Gastroesophageal sphincter (tissue), 4 donors: ENCODE data around the gene GABBR2. TPM values are rescaled to one million over a fixed set of nuclear protein-coding genes. Genes with fewer than 3 reads are reported as not detected.

Experiments
- ATAC-seq: fragments of 150-250 bp; one replicate; pipeline ENCODE4 v1.9.1; 2016; ENCODE audit warnings: mild to moderate bottlenecking, moderate library complexity
- H3K27ac ChIP-seq, 4 donors: fragments of 200-600 bp; sonication (generic) in 3 of 4; 1 replicate in 3 of 4; 2 replicates in 1 of 4; pipeline ENCODE4 v1.5.1; 2016 to 2019
- H3K27me3 ChIP-seq: fragments of 200-600 bp; sonication (generic); one replicate; pipeline ENCODE4 v1.5.1; 2019
- H3K36me3 ChIP-seq, 2 donors: fragments of 200-600 bp; sonication (generic); one replicate each; pipeline ENCODE4 v1.5.1; 2019; ENCODE audit warnings: control low read depth in 1 of 2
- H3K4me1 ChIP-seq, 3 donors: fragments of 200-600 bp; sonication (generic); 1 replicate in 2 of 3; 2 replicates in 1 of 3; pipeline ENCODE4 v1.5.1; 2016 to 2019; ENCODE audit warnings: control low read depth in 2 of 3
- H3K4me3 ChIP-seq, 2 donors: fragments of 200-600 bp; sonication (generic); one replicate each; pipeline ENCODE4 v1.5.1; 2019; ENCODE audit warnings: mild to moderate bottlenecking in 1 of 2, moderate library complexity in 1 of 2
- H3K9me3 ChIP-seq, 3 donors: fragments of 200-600 bp; sonication (generic); one replicate each; pipeline ENCODE4 v1.5.1; 2017 to 2019; ENCODE audit warnings: control low read depth in 2 of 3
- CTCF ChIP-seq, 4 experiments: fragments of 200-600 bp in 2 of 4; fragments of 450-650 bp in 2 of 4; sonication (generic) in 1 of 4; IDR thresholded peaks; one replicate each; pipeline ENCODE4 v1.5.1; 2017 to 2019; ENCODE audit warnings: antibody characterized with exemption in 4 of 4, mild to moderate bottlenecking in 2 of 4, moderate library complexity in 2 of 4
- EP300 ChIP-seq: sonication (generic); formaldehyde crosslinking; IDR thresholded peaks from one replicate; pipeline ENCODE4 v1.6.1; 2017; ENCODE audit warnings: antibody characterized with exemption, mild to moderate bottlenecking
- POLR2A ChIP-seq, 2 donors: fragments of 450-650 bp; IDR thresholded peaks; one replicate each; pipeline ENCODE4 v1.6.1; 2017; ENCODE audit warnings: antibody characterized with exemption in 2 of 2, mild to moderate bottlenecking in 2 of 2, moderate library complexity in 1 of 2
- POLR2AphosphoS5 ChIP-seq: sonication (generic); formaldehyde crosslinking; IDR thresholded peaks from one replicate; pipeline ENCODE4 v1.6.1; 2017; ENCODE audit warnings: antibody characterized with exemption
- WGBS, 2 donors: methylation state at CpG; one replicate each; pipeline ENCODE4 v1.1.5; 2018; ENCODE audit warnings: low coverage in 1 of 2; 5-methylcytosine and 5-hydroxymethylcytosine counted together
- total RNA-seq, 4 donors: library from RNA; depleted of rRNA; stranded (reverse); fragments of >200 nt; gene quantifications; one replicate each; pipeline ENCODE4 v1.1.0, GENCODE V29; 2016

GABBR2 gene
- total RNA-seq, 4 donors from 2014 or later, result 0.04 to 0.25 TPM; not detected in 2

DNA sequence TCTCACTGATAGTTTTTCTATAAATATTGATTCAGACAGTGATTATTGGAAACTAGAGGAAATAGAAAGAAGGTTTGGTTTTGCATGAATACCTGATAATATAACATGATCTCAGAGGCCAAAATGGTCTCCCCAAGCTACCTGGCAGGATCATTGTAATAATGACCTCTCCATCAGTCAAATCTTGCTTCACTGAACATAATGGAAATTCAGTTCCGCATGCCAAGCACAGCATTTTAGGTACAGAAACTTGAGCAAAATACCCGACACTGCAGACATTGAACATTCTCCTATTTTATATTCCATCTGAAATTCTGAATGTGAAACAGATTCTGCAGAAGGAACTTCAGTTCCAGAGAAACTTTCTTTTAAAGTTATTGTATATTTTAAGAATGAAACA lies 444.2 kb downstream of the GABBR2 start:
- no peak for ATAC-seq
- WGBS, 2 donors, result 68 to 71% methylated on average over 2 of the region's 2 CpGs

GRCh38 chr9:98263482-98264357 lies 445.0 kb downstream of the GABBR2 start:
- H3K4me3 ChIP-seq, result no peak overlapping the region
- H3K4me1 ChIP-seq, result no peaks in the 10 kb centered on the region
- H3K9me3 ChIP-seq, result no peaks in the 10 kb centered on the region
- peak; percentile 70 to 94 (median 81) for TF ChIP-seq CTCF (IDR thresholded peaks at IDR 0.05)
- TF ChIP-seq POLR2AphosphoS5, result no peak
- WGBS, 2 donors, result 21 to 29% methylated on average over 6 to 8 of the region's 8 CpGs
- no peaks in the 10 kb centered on the region for H3K36me3 ChIP-seq
- no peaks in the 10 kb centered on the region for H3K27me3 ChIP-seq
- no peak overlapping the region for H3K27ac ChIP-seq
- ATAC-seq, result peak; percentile 88

More for the DNA sequence above, 444.2 kb downstream of the GABBR2 start:
- Histone ChIP-seq H3K9me3 (no peaks in the 10 kb centered on the region), H3K27ac (no peak overlapping the region), H3K36me3 (no peaks in the 10 kb centered on the region), H3K27me3 (no peaks in the 10 kb centered on the region), H3K4me3 (no peak overlapping the region), H3K4me1 (no peaks in the 10 kb centered on the region)
- no peak for TF ChIP-seq POLR2A (IDR thresholded peaks at IDR 0.05)
- no peak for TF ChIP-seq POLR2AphosphoS5
- TF ChIP-seq EP300, result no peak
- TF ChIP-seq CTCF (IDR thresholded peaks at IDR 0.05), result no peak

DNA sequence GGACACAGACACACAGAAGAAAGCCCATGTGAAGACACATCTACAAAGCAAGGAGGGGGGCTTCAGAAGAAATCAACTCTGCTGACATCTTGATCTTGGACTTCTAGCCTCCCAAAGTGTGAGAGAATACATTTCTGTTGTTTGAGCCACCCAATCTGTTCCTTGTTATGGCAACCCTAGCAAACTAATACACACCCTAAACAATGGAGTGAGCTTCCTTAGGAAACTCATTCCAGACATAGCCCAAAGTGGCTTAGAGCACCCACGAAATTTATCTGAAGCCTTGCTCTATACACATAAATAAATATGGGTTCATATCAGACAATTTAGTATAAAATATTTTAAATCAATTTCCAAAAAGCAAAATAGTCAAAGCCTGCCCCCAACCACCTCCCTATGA lies 445.7 kb downstream of the GABBR2 start:
- Histone ChIP-seq H3K36me3 (no peaks in the 10 kb centered on the region), H3K27ac (no peak overlapping the region), H3K27me3 (no peaks in the 10 kb centered on the region), H3K4me1 (no peaks in the 10 kb centered on the region), H3K4me3 (no peak overlapping the region), H3K9me3 (no peaks in the 10 kb centered on the region)
- ATAC-seq, result no peak
- TF ChIP-seq POLR2A (IDR thresholded peaks at IDR 0.05), result no peak
- no peak for TF ChIP-seq CTCF (IDR thresholded peaks at IDR 0.05)
- TF ChIP-seq EP300, result no peak
- no peak for TF ChIP-seq POLR2AphosphoS5
- 33 to 50% methylated on average over 1 of the region's 1 CpG for whole genome bisulfite sequencing, 2 donors

DNA sequence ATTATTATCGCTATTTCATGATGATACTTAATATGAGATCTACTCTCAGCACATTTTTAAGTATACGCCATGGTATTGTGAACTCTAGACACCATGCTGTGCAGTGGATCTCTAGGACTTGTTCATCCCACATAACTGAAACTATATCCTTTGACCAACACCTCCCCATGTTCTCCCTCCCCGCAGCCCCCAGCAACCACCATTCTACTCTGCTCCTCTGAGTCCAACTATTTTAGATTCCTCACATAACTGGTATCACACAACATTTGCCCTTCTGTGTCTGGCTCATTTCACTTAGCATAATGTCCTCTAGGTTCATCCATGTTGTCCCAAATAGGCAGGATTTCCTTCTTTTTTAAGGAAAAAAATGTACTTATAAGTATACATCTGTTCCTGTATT lies 446.7 kb downstream of the GABBR2 start:
- ATAC-seq, result no peak
- Histone ChIP-seq H3K4me1 (peaks cover 0 to 3% (median under 1%) of the 10 kb centered on the region in 3 donors), H3K36me3 (no peaks in the 10 kb centered on the region), H3K4me3 (no peak overlapping the region), H3K27ac (no peak overlapping the region), H3K9me3 (no peaks in the 10 kb centered on the region), H3K27me3 (no peaks in the 10 kb centered on the region)
- TF ChIP-seq POLR2AphosphoS5 (no peak), EP300 (no peak), POLR2A (IDR thresholded peaks at IDR 0.05) (no peak), CTCF (IDR thresholded peaks at IDR 0.05) (no peak)
- 88 to 100% methylated on average over 2 to 3 of the region's 3 CpGs for WGBS, 2 donors

- H3K36me3 ChIP-seq, result no peaks in the 10 kb centered on the region
Observed at GRCh38 chr9:98260635-98261034, 448.1 kb downstream of the GABBR2 start.

More at GRCh38 chr9:98260635-98261034, 448.1 kb downstream of the GABBR2 start:
- H3K4me3 ChIP-seq, result no peak overlapping the region
- H3K4me1 ChIP-seq, result peaks cover 0 to 11% (median 6%) of the 10 kb centered on the region in 3 donors
- no peak overlapping the region for H3K27ac ChIP-seq
- H3K27me3 ChIP-seq, result no peaks in the 10 kb centered on the region
- WGBS, 2 donors, result 60 to 77% methylated on average over 2 to 3 of the region's 5 CpGs
- no peak for ATAC-seq
- no peaks in the 10 kb centered on the region for H3K9me3 ChIP-seq
- no peak for TF ChIP-seq POLR2A (IDR thresholded peaks at IDR 0.05)
- no peak for TF ChIP-seq POLR2AphosphoS5
- TF ChIP-seq CTCF (IDR thresholded peaks at IDR 0.05), result no peak
- no peak for TF ChIP-seq EP300
